H9 (cell line): ENCODE data around the gene NUDT14. TPM values are rescaled to one million over a fixed set of nuclear protein-coding genes. Genes with fewer than 3 reads are reported as not detected.

Experiments
- DNase-seq: peaks from one replicate; pipeline ENCODE4 v3.0.0-alpha.2; 2017
- H2AFZ ChIP-seq: one replicate; pipeline ENCODE4 v1.6.1; 2013; ENCODE audit warnings: mild to moderate bottlenecking, low read length, control low read depth, moderate library complexity
- H2AK5ac ChIP-seq: 2 replicates; pipeline ENCODE4 v1.6.1; 2013; ENCODE audit warnings: low read length, control low read depth, mixed read lengths; ENCODE audit not compliant: insufficient read length
- H2BK120ac ChIP-seq: one replicate; pipeline ENCODE4 v1.6.1; 2013; ENCODE audit warnings: low read depth, mild to moderate bottlenecking, low read length, control low read depth, inconsistent platforms; ENCODE audit not compliant: poor library complexity, severe bottlenecking
- H2BK12ac ChIP-seq: 2 replicates; pipeline ENCODE4 v1.6.1; 2013; ENCODE audit warnings: low read length, control low read depth, mixed read lengths, low read depth; ENCODE audit not compliant: insufficient read length
- H2BK15ac ChIP-seq: 2 replicates; pipeline ENCODE4 v1.6.1; 2013; ENCODE audit warnings: low read depth, low read length, control low read depth
- H2BK20ac ChIP-seq: one replicate; pipeline ENCODE4 v1.6.1; 2013; ENCODE audit warnings: low read depth, mild to moderate bottlenecking, low read length, control low read depth, inconsistent platforms; ENCODE audit not compliant: poor library complexity, severe bottlenecking
- H2BK5ac ChIP-seq: 2 replicates; pipeline ENCODE4 v1.6.1; 2013; ENCODE audit warnings: low read length, control low read depth, mixed read lengths; ENCODE audit not compliant: insufficient read length
- H3K14ac ChIP-seq: 2 replicates; pipeline ENCODE4 v1.6.1; 2013; ENCODE audit warnings: low read length, control low read depth; ENCODE audit not compliant: insufficient read depth
- H3K18ac ChIP-seq: 2 replicates; pipeline ENCODE4 v1.6.1; 2013; ENCODE audit warnings: low read depth, mild to moderate bottlenecking, mixed read lengths, low read length, control low read depth; ENCODE audit not compliant: insufficient read length
- H3K23ac ChIP-seq: 2 replicates; pipeline ENCODE4 v1.6.1; 2013; ENCODE audit warnings: low read length, control low read depth, mixed read lengths, low read depth; ENCODE audit not compliant: insufficient read length
- H3K23me2 ChIP-seq: 2 replicates; pipeline ENCODE4 v1.6.1; 2013; ENCODE audit warnings: low read depth, mild to moderate bottlenecking, mixed read lengths, low read length, control low read depth; ENCODE audit not compliant: insufficient read length, poor library complexity, severe bottlenecking
- H3K27ac ChIP-seq: 2 replicates; pipeline ENCODE4 v1.5.1; 2013; ENCODE audit warnings: low read length, control low read depth, mixed read lengths, low read depth; ENCODE audit not compliant: insufficient read length
- H3K27me3 ChIP-seq: 2 replicates; pipeline ENCODE4 v1.6.1; 2013; ENCODE audit warnings: low read length, control low read depth, inconsistent platforms; ENCODE audit not compliant: insufficient read depth
- H3K4ac ChIP-seq: 2 replicates; pipeline ENCODE4 v1.6.1; 2013; ENCODE audit warnings: low read depth, mild to moderate bottlenecking, control low read depth, inconsistent platforms, low read length, moderate library complexity
- H3K4me1 ChIP-seq: 2 replicates; pipeline ENCODE4 v1.6.1; 2013; ENCODE audit warnings: low read length, control low read depth, inconsistent platforms; ENCODE audit not compliant: insufficient read depth
- H3K4me2 ChIP-seq: 2 replicates; pipeline ENCODE4 v1.6.1; 2013; ENCODE audit warnings: low read length, control low read depth, mixed read lengths; ENCODE audit not compliant: insufficient read length, insufficient read depth
- H3K56ac ChIP-seq: 2 replicates; pipeline ENCODE4 v1.6.1; 2013; ENCODE audit warnings: low read depth, mild to moderate bottlenecking, mixed read lengths, low read length, control low read depth; ENCODE audit not compliant: insufficient read length
- H3K79me1 ChIP-seq: 2 replicates; pipeline ENCODE4 v1.6.1; 2013; ENCODE audit warnings: low read depth, mild to moderate bottlenecking, moderate library complexity, low read length, control low read depth, inconsistent platforms; ENCODE audit not compliant: insufficient read depth, poor library complexity, severe bottlenecking
- H3K79me2 ChIP-seq: 2 replicates; pipeline ENCODE4 v1.6.1; 2013; ENCODE audit warnings: low read length, control low read depth, inconsistent platforms; ENCODE audit not compliant: insufficient read depth
- H3K9ac ChIP-seq: 2 replicates; pipeline ENCODE4 v1.6.1; 2013; ENCODE audit warnings: low read length, control low read depth, mixed read lengths; ENCODE audit not compliant: insufficient read length; ENCODE audit errors: extremely low read depth
- H3K9me3 ChIP-seq: one replicate; pipeline ENCODE4 v1.6.1; 2013; ENCODE audit warnings: low read depth, low read length, inconsistent platforms; ENCODE audit not compliant: control insufficient read depth
- H3T11ph ChIP-seq: one replicate; pipeline ENCODE4 v1.6.1; 2013; ENCODE audit warnings: mild to moderate bottlenecking, low read length, control low read depth, inconsistent platforms
- H4K20me1 ChIP-seq: one replicate; pipeline ENCODE4 v1.6.1; 2013; ENCODE audit not compliant: control insufficient read depth, insufficient read length, insufficient read depth
- H4K5ac ChIP-seq: 2 replicates; pipeline ENCODE4 v1.6.1; 2013; ENCODE audit warnings: low read depth, mild to moderate bottlenecking, mixed read lengths, low read length, control low read depth; ENCODE audit not compliant: insufficient read length
- H4K8ac ChIP-seq: replicated peaks from 2 replicates; pipeline ENCODE4 v1.6.1; 2013; ENCODE audit warnings: low read length, control low read depth, mixed read lengths, low read depth; ENCODE audit not compliant: insufficient read length
- H4K91ac ChIP-seq: 2 replicates; pipeline ENCODE4 v1.6.1; 2013; ENCODE audit warnings: low read depth, mild to moderate bottlenecking, moderate library complexity, mixed read lengths, low read length, control low read depth; ENCODE audit not compliant: insufficient read length
- H3K27ac Mint-ChIP-seq, 3 experiments: 2 replicates in 2 of 3; 3 replicates in 1 of 3; pipeline ENCODE4 v1.8.0; 2020 to 2021; ENCODE audit warnings: mixed read lengths in 3 of 3, mild to moderate bottlenecking in 1 of 3, moderate library complexity in 1 of 3
- H3K27me3 Mint-ChIP-seq: 2 replicates; pipeline ENCODE4 v1.8.0; 2021; ENCODE audit warnings: low read depth, mild to moderate bottlenecking, moderate library complexity, mixed read lengths
- H3K36me3 Mint-ChIP-seq, 3 experiments: 2 replicates in 2 of 3; 3 replicates in 1 of 3; pipeline ENCODE4 v1.8.0; 2020 to 2021; ENCODE audit warnings: low read depth in 3 of 3, mixed read lengths in 3 of 3; ENCODE audit not compliant: insufficient read depth in 1 of 3
- H3K4me1 Mint-ChIP-seq, 2 experiments: 2 replicates each; pipeline ENCODE4 v1.8.0; 2020; ENCODE audit warnings: mixed read lengths in 2 of 2
- H3K4me3 Mint-ChIP-seq, 2 experiments: 2 replicates in 1 of 2; 3 replicates in 1 of 2; pipeline ENCODE4 v1.8.0; 2020 to 2021; ENCODE audit warnings: mild to moderate bottlenecking in 2 of 2, mixed read lengths in 2 of 2, moderate library complexity in 1 of 2
- H3K9me3 Mint-ChIP-seq, 2 experiments: 2 replicates in 1 of 2; 3 replicates in 1 of 2; pipeline ENCODE4 v1.8.0; 2020; ENCODE audit warnings: mild to moderate bottlenecking in 2 of 2, mixed read lengths in 2 of 2, moderate library complexity in 1 of 2
- WGBS: extraction: QIAGEN DNeasy Blood & Tissue Kit; methylation state at CpG from one replicate; pipeline ENCODE4 v1.1.7; 2013; ENCODE audit warnings: missing lambda C conversion rate, low lambda C conversion rate, mixed read lengths; ENCODE audit not compliant: insufficient read length; ENCODE audit errors: extremely low coverage; 5-methylcytosine and 5-hydroxymethylcytosine counted together
- total RNA-seq: library from RNA; stranded (reverse); gene quantifications from 2 replicates; pipeline ENCODE4 v1.2.1, GENCODE V29; 2021
- TF ChIP-seq, protein P1 (sequence below): fragments of 200-600 bp; sonication (generic); conservative IDR thresholded peaks from 3 replicates; pipeline ENCODE4 v1.8.0; 2021; ENCODE audit warnings: antibody characterized with exemption, mild to moderate bottlenecking

Gene NUDT14
- total RNA-seq, 1 experiment from 2014 or later, result 41.1 TPM

DNA sequence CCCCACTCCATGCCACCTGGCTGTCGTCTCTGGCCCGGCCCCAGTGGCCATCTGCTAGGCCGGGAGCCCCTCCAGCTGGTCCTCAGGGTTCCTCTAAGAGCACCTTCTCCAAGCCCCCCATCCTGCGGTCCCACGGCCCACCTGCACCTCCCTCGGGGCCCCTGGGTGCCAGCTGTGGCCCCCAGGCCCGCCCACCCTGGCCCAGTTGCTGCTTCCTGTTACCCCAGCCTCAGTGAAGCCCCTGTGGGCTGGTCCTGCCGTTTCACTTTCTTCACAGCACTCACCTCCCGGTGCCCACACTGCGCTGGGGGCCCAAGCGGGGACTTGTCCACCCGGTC, 27.6 kb upstream of the NUDT14 start:
- Histone ChIP-seq H3K4me2 (no peak overlapping the region), H2BK5ac (no peak overlapping the region), H3K9me3 (no peaks in the 10 kb centered on the region), H4K91ac (no peak overlapping the region), H3K27ac (no peak overlapping the region), H3K23me2 (no peaks in the 10 kb centered on the region), H3K4ac (no peak overlapping the region), H3K18ac (no peak overlapping the region), H3T11ph (no peak overlapping the region), H3K27me3 (no peaks in the 10 kb centered on the region), H2AFZ (no peak overlapping the region), H2BK120ac (no peak overlapping the region), H3K14ac (no peak overlapping the region; the same call in 1 of the 2 replicates), H4K8ac (no peak overlapping the region), H3K56ac (no peak overlapping the region), H4K5ac (no peak overlapping the region), H3K4me1 (no peaks in the 10 kb centered on the region), H3K9ac (no peak overlapping the region), H2AK5ac (no peak overlapping the region), H4K20me1 (no peaks in the 10 kb centered on the region), H3K79me1 (no peaks in the 10 kb centered on the region), H3K23ac (no peak overlapping the region), H2BK20ac (no peak overlapping the region), H3K79me2 (no peaks in the 10 kb centered on the region), H2BK15ac (no peak overlapping the region), H2BK12ac (no peak overlapping the region)
- H3K9me3 Mint-ChIP-seq, result no peaks in the 10 kb centered on the region
- H3K27me3 Mint-ChIP-seq, result peaks cover 1% of the 10 kb centered on the region; the same call in 1 of the 2 replicates
- no CpG with 5 or more reads among the region's 12 CpGs for WGBS
- H3K36me3 Mint-ChIP-seq, result no peaks in the 10 kb centered on the region; a peak in 2 of 7 replicates
- TF ChIP-seq, protein P1, sequence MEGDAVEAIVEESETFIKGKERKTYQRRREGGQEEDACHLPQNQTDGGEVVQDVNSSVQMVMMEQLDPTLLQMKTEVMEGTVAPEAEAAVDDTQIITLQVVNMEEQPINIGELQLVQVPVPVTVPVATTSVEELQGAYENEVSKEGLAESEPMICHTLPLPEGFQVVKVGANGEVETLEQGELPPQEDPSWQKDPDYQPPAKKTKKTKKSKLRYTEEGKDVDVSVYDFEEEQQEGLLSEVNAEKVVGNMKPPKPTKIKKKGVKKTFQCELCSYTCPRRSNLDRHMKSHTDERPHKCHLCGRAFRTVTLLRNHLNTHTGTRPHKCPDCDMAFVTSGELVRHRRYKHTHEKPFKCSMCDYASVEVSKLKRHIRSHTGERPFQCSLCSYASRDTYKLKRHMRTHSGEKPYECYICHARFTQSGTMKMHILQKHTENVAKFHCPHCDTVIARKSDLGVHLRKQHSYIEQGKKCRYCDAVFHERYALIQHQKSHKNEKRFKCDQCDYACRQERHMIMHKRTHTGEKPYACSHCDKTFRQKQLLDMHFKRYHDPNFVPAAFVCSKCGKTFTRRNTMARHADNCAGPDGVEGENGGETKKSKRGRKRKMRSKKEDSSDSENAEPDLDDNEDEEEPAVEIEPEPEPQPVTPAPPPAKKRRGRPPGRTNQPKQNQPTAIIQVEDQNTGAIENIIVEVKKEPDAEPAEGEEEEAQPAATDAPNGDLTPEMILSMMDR, result no peak
- H3K4me1 Mint-ChIP-seq, result no peaks in the 10 kb centered on the region; a peak in 2 of 4 replicates
- 0 out of 7 replicates have a peak overlapping the region, but pooled peaks of 1 of the 3 experiments have one; percentile 22 for H3K27ac Mint-ChIP-seq
- H3K4me3 Mint-ChIP-seq, result no peak overlapping the region
- no peak for DNase-seq
